Myocyte (in vitro differentiated cells): ENCODE measurements around the gene NCAPD2. TPM values are rescaled to one million over a fixed set of nuclear protein-coding genes. Genes with fewer than 3 reads are reported as not detected.

Source experiments
- DNase-seq: peaks from one replicate; pipeline ENCODE4 v3.0.0-alpha.2; 2012; ENCODE audit warnings: low read depth
- total RNA-seq: library from RNA; depleted of rRNA; stranded (reverse); fragments of >200 nt; gene quantifications from 2 replicates; pipeline ENCODE4 v1.2.3, GENCODE V29; 2014

Gene NCAPD2
- total RNA-seq, 1 donor from 2014 or later = 40.4 TPM

DNA sequence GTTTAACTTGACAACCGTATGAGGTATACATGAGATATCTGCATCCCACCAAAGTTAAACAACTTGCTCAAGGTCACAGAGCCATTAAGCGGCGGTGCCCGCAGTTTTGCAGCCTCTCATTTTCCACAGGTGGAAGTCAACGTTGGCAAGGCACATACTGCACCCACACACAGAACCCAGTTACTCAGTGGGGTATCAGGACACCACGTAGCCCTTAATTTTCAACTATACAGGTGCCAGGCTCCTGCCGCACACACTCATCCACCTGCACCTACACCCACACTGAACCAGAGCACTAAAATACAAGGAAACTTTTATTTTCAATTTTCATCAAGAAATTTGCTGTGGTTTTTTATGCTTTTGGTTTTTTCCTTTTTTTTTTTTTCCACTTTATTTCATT is 75.9 kb downstream of the NCAPD2 start:
- no peak for DNase-seq

DNA sequence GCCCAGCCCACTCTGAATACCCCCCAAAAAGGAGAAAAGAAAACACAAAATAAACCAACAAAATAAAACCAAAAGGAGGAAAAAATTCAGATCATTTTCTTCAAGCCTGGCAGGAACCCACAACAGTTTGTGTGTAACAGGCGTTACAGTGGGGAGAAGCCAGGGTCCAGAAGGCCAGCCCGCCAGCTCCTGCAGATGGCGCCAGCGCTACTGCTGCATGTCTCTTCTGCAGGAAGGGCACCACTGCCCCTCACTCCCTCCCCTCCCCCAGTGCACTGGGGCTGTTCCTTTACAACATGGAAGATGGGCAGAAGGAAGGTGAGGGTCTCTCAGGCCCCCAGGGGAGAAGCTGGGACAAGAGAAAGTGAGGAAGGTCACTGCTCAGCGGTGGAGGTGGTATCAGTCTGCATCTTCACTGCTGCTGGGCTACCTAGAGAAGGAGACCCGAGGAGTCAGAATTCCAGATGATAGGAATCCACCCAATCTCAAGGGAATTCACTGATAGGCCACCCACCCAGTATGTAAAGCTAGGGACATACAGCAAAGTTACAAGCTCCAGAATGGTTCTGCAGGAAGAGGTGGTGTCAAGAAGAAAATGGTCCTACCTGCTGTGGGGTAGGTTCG is 76.5 kb downstream of the NCAPD2 start:
- peak; percentile 56 for DNase-seq

DNA sequence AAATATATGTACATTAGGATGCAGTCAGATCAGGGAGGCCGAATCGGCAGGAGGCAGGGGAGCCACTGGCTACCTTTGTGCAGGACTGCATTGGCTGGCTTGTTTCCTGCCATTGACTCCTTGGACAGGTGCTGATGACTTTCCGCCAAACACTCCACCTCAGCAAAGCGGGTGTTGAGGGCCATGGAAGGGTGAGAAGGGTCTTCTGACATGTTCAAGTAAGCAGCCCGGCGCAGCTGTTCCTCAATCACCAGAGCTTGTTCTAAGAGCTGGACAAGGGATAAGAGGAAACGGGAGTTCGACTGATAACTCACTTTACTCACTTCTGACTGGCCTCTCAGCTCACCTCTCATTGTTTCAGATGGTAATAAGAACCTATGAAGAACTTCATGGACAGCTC is 79.1 kb downstream of the NCAPD2 start:
- DNase-seq = peak; percentile 40

DNA sequence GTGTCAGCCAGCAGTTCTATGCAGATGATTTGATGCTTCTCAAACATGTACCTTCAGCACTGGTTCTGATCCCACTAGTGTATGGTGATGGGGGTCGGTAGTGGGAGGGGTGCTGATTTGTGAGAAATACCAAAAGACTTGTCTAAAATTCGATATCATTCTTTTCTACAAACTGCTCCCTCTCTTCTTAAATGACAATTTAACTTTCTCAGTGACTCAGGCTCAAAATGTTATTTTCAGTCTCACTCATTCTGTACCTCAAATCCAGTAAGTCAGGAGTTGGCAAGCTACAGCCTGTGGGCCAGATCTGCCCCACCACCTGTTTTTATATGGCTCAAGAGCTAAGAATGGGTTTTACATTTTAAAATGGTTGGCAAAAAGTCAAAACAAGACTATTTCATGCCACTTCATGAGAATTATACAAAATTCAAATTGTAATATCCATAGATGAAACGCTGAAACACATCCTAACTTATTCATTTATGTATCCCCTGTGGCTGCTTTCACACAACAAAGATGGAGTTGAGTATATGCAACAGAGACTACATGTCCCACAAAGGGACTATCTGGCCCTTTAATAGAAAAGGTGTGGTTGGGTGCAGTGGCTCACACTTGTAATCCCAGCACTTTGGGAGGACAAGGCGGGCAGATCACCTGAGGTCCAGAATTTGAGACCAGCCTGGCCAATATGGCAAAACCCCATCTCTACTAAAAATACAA is 80.8 kb downstream of the NCAPD2 start:
- DNase-seq = peak; percentile 70

DNA sequence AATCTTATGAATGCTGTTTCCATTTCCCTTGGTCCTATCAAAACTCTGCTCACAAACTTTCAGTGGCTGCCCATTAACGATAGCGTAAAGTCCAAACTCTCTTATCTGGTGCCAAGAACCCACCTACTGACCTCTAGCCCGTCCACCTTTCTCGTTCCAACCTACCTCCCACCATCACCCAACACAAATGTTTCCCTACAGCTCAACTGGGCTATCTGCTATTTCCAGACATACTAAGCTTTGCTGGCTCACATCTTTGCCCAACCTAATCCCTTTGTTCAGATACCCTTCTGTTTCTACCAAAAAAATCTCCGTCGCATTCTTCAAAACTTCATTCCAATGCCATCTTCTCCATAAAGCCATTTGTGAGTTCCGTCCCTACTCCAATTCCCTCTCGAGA is 81.7 kb downstream of the NCAPD2 start:
- no peak for DNase-seq

Other genes with a start within 250 kb of the NCAPD2 start
- not detected in 2 replicates for gene PLEKHG6, start 183.4 kb upstream of the NCAPD2 start, total RNA-seq
- 147 and 150 TPM in 2 replicates for gene TNFRSF1A, start 152.0 kb upstream of the NCAPD2 start, total RNA-seq
- 0.13 and 1.0 TPM in 2 replicates for gene SCNN1A, start 118.5 kb upstream of the NCAPD2 start, total RNA-seq
- 135 and 146 TPM in 2 replicates for gene LTBR, start 109.9 kb upstream of the NCAPD2 start, total RNA-seq
- gene CD27, start 49.1 kb upstream of the NCAPD2 start, total RNA-seq = not detected in 2 replicates
- 10.9 and 14.0 TPM in 2 replicates for gene TAPBPL, start 42.1 kb upstream of the NCAPD2 start, total RNA-seq
- 19.2 and 23.7 TPM in 2 replicates for gene VAMP1, start 23.4 kb upstream of the NCAPD2 start, total RNA-seq
- 66.5 and 92.2 TPM in 2 replicates for gene MRPL51, start 840 bp upstream of the NCAPD2 start, total RNA-seq
- 5,449 and 7,261 TPM in 2 replicates for gene GAPDH, start 40.4 kb downstream of the NCAPD2 start, total RNA-seq
- gene IFFO1, start 61.9 kb downstream of the NCAPD2 start, total RNA-seq = 221 and 252 TPM in 2 replicates
- gene NOP2, start 74.2 kb downstream of the NCAPD2 start, total RNA-seq = 53.3 and 81.3 TPM in 2 replicates
- gene CHD4, start 113.3 kb downstream of the NCAPD2 start, total RNA-seq = 368 and 425 TPM in 2 replicates
- gene LPAR5, start 141.9 kb downstream of the NCAPD2 start, total RNA-seq = not detected in 2 replicates
- gene ACRBP, start 153.3 kb downstream of the NCAPD2 start, total RNA-seq = 0.16 TPM in 2 replicates
- 41.0 and 53.8 TPM in 2 replicates for gene ING4, start 169.0 kb downstream of the NCAPD2 start, total RNA-seq
- 16.9 and 22.3 TPM in 2 replicates for gene ZNF384, start 195.3 kb downstream of the NCAPD2 start, total RNA-seq
- gene PIANP, start 206.7 kb downstream of the NCAPD2 start, total RNA-seq = not detected in 2 replicates
- 118 and 125 TPM in 2 replicates for gene COPS7A, start 229.9 kb downstream of the NCAPD2 start, total RNA-seq